Thymus (tissue), 11 donors: ENCODE results near the gene RETREG1. TPM values are rescaled to one million over a fixed set of nuclear protein-coding genes. Genes with fewer than 3 reads are reported as not detected.
"Not testable (repeated sequence)": the region's sequence is repeated elsewhere in the genome, so short reads cannot be mapped to it uniquely, and the experiment has no call there.

Source experiments
- DNase-seq, 9 donors: peaks; one replicate each; pipeline ENCODE4 v3.0.0-alpha.2; 2013; ENCODE audit warnings: low spot score in 9 of 9, low read depth in 6 of 9, missing footprints in 1 of 9
- H3K27ac ChIP-seq, 2 donors: one replicate each; pipeline ENCODE4 v1.5.1; 2013; ENCODE audit warnings: control low read depth in 1 of 2, low read depth in 1 of 2, low read length in 1 of 2, mild to moderate bottlenecking in 1 of 2, moderate library complexity in 1 of 2
- H3K27me3 ChIP-seq, 2 donors: one replicate each; pipeline ENCODE4 v1.5.1; 2013; ENCODE audit warnings: low read length in 1 of 2; ENCODE audit not compliant: control insufficient read depth in 2 of 2, insufficient read depth in 1 of 2
- H3K36me3 ChIP-seq, 2 donors: one replicate each; pipeline ENCODE4 v1.5.1; 2013; ENCODE audit warnings: low read length in 1 of 2, mild to moderate bottlenecking in 1 of 2, moderate library complexity in 1 of 2; ENCODE audit not compliant: control insufficient read depth in 2 of 2, insufficient read depth in 2 of 2
- H3K4me1 ChIP-seq, 2 donors: one replicate each; pipeline ENCODE4 v1.5.1; 2013; ENCODE audit warnings: low read length in 2 of 2; ENCODE audit not compliant: control insufficient read depth in 2 of 2, insufficient read depth in 2 of 2
- H3K4me3 ChIP-seq, 2 donors: one replicate each; pipeline ENCODE4 v1.5.1; 2013; ENCODE audit warnings: low read length in 2 of 2, control low read depth in 1 of 2, mild to moderate bottlenecking in 1 of 2
- H3K9me3 ChIP-seq, 2 donors: one replicate each; pipeline ENCODE4 v1.5.1; 2013; ENCODE audit warnings: low read length in 1 of 2, mild to moderate bottlenecking in 1 of 2; ENCODE audit not compliant: control insufficient read depth in 2 of 2, insufficient read depth in 1 of 2
- WGBS: extraction: QIAGEN DNeasy Blood & Tissue Kit; methylation state at CpG from one replicate; pipeline ENCODE4 v1.1.7; 2013; 5-methylcytosine and 5-hydroxymethylcytosine counted together
- polyA plus RNA-seq: library from polyadenylated mRNA; stranded (reverse); fragments of 200-250 nt; gene quantifications from one replicate; pipeline ENCODE4 v1.2.3, GENCODE V29; 2013
- total RNA-seq: library from RNA; stranded (reverse); fragments of 120-200 nt; gene quantifications from one replicate; pipeline ENCODE4 v1.2.4, GENCODE V29; 2013
- donor health status: healthy.

Gene RETREG1
- total and polyA plus RNA-seq, 2 donors: 34.1 to 37.7 TPM

DNA sequence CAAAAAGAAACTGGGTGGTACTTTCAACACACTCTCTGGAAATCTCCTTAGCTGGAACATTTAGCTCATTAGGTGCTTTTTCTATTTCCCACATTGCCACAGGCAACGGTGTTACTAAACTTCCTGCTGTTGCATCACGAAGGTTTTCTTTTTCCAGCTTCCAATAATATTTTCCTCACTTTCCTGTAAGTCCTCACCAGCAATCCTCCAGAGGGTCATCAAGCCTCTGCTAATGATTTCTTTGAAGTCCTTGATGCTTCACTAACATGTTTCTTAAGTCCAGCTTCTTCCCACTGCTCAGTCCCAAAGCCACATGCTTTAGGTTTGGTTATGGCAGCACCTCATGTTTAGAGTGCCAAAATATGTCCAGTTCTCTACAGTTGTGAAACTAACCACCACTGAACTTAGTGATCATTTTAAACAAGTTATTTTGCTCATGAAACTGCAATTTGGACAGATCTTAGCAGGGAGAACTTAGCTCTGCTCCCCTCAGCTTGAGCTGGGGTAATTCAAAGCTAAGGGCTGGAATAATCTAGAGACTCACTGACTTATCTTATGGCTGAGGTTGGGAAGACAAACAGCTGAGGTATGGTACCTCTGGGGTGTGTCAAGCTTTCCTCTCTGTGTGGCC lies 39.9 kb upstream of the RETREG1 start:
- no peaks in the 10 kb centered on the region for H3K27me3 ChIP-seq
- H3K36me3 ChIP-seq: no peaks in the 10 kb centered on the region
- 94% methylated on average over 2 of the region's 2 CpGs for WGBS
- no peak overlapping the region for H3K27ac ChIP-seq
- H3K9me3 ChIP-seq: no peaks in the 10 kb centered on the region
- DNase-seq: no peak
- H3K4me3 ChIP-seq: no peak overlapping the region
- H3K4me1 ChIP-seq: no peaks in the 10 kb centered on the region

DNA sequence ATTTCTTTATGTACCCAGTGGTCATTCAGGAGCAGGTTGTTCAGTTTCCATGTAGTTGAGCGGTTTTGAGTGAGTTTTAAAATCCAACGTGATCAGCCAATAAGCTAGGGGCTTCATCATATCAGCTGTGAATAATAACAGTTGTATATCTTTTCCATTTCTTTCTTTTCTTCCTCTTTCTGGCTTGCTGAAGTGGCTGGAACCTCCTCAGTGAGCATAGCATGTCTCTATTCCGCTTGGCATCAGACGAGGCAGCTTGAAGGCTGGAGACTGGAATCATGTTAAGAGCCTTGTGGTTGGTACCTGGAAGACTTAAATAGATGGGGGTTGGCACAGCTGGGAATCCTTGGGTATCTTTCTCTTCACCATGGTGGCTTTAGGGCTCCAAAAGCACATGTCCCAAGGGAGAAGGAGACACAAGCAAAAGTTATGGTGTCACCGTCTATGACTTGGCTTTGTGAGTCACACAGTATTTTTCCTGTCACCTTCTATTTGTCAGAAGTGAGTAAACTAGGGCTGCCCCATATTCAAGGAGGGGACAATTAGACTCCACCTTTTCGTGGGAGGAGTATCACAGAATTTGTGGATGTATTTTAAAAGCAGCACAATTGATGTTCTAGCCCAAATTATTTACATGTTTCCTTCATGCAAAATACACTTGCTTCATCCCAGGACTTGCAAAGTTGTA lies 38.0 kb upstream of the RETREG1 start:
- H3K4me1 ChIP-seq: no peaks in the 10 kb centered on the region
- H3K27ac ChIP-seq: no peak overlapping the region
- H3K36me3 ChIP-seq: no peaks in the 10 kb centered on the region
- no peaks in the 10 kb centered on the region for H3K9me3 ChIP-seq
- no peak for DNase-seq
- no peaks in the 10 kb centered on the region for H3K27me3 ChIP-seq
- 77% methylated on average over 6 of the region's 6 CpGs for WGBS
- no peak overlapping the region for H3K4me3 ChIP-seq

DNA sequence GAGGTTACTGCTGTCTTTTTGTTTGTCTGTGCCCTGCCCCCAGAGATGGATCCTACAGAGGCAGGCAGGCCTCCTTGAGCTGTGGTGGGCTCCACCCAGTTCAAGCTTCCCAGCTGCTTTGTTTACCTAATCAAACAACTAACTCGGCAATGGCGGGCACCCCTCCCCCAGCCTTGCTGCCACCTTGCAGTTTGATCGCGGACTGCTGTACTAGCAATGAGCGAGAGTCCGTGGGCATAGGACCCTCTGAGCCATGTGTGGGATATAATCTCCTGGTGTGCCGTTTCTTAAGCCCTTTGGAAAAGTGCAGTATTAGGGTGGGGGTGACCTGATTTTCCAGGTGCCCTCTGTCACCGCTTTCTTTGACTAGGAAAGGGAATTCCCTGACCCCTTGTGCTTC lies 31.9 kb upstream of the RETREG1 start:
- not testable (repeated sequence) for H3K27me3 ChIP-seq, DNase-seq, H3K9me3 ChIP-seq, H3K4me1 ChIP-seq, H3K4me3 ChIP-seq, H3K36me3 ChIP-seq, H3K27ac ChIP-seq
- 93% methylated on average over 8 of the region's 8 CpGs for WGBS

DNA sequence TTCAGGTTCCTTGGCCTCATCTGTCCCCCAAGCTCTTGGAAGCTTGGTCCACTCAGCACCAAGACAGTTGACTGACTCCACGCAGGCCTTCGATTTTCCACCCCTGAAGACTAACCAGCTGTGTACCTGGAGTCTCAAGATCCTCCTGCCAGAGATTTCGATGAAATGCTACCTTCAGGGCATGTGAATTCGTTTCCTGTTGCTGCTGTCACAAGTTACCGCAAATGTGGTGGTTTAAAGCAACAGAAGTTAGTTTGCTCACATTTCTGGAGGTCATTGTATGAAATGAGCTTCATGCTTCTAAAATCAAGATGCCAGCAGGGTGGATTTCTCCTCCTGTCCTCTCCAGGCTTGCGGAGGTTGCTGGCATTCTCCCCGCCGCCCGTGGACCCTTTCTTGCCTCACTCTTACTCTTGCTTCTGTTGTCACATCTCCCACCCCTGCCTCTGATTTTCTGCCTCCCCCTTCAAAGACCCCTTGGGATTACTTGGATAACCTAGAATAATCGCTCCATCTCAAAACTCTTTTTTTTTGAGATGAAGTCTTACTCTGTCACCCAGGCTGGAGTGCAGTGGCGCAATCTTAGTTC lies 27.6 kb upstream of the RETREG1 start:
- 93% methylated on average over 11 of the region's 11 CpGs for WGBS
- no peak overlapping the region for H3K27ac ChIP-seq
- no peaks in the 10 kb centered on the region for H3K27me3 ChIP-seq
- H3K4me3 ChIP-seq: no peak overlapping the region
- no peaks in the 10 kb centered on the region for H3K4me1 ChIP-seq
- H3K9me3 ChIP-seq: no peaks in the 10 kb centered on the region
- DNase-seq: no peak
- no peaks in the 10 kb centered on the region for H3K36me3 ChIP-seq

DNA sequence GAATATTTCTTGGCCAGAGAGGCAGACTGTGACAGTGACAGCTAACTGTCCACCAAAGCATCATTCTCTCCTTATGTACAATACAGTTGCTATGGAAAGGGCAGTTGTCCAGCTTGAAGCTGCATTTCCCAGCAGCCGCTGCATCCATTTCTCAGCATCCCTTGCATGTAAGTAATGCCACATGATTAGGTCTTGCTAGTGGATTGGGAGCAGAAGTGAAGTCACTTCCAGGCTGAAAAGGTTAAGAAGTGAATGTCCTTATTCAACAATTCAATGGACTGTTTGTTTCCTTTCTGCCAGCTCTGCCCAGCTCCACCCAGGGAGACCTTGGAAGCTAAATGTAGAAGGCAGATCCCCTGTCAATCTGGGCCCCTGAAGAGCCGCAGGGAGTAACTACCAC lies 26.1 kb upstream of the RETREG1 start:
- H3K36me3 ChIP-seq: no peaks in the 10 kb centered on the region
- no peak overlapping the region for H3K4me3 ChIP-seq
- no peaks in the 10 kb centered on the region for H3K4me1 ChIP-seq
- H3K27ac ChIP-seq: no peak overlapping the region
- H3K27me3 ChIP-seq: no peaks in the 10 kb centered on the region
- no peak for DNase-seq
- WGBS: 95% methylated on average over 2 of the region's 2 CpGs
- H3K9me3 ChIP-seq: no peaks in the 10 kb centered on the region

DNA sequence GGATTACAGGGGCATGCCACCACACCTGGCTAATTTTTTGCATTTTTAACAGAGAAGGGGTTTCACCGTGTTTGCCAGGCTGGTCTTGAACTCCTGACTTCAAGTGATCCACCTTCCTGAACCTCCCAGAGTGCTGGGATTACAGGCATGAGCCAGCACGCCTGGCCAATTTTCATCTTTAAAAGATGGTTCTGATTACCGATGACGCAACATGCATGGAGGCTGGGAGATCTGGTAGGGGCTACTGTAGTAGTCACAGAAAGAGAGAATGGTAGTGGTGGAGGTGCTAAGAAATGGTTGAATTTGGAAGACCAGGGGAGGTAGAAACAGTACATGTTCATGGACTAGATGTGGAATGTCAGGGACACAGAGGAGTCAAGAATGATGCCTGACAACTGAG lies 22.4 kb upstream of the RETREG1 start:
- Histone ChIP-seq H3K4me1 (no peaks in the 10 kb centered on the region), H3K4me3 (no peak overlapping the region), H3K9me3 (no peaks in the 10 kb centered on the region), H3K27ac (no peak overlapping the region), H3K36me3 (no peaks in the 10 kb centered on the region), H3K27me3 (no peaks in the 10 kb centered on the region)
- DNase-seq: no peak
- WGBS: 97% methylated on average over 4 of the region's 4 CpGs

DNA sequence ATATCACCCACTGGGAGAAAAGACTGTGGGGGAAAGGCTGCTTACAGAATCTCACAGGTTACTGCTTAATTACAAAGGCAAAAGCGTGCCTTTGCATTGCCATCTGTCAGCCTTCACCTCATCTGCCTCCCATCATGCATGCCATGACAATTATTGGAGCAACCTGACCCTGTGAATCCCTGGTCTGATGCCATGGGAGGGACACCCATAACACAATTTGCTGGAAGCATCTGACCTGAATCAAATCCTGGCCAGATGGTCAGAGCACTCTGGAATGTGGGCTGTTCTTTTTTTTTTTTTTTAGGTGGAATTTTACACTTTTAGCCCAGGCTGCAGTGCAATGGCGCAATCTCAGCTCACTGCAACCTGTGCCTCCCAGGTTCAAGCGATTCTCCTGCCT lies 11.6 kb upstream of the RETREG1 start:
- H3K27ac ChIP-seq: peak overlapping the region in 1 of 2 donors; percentile 65
- H3K4me1 ChIP-seq: peaks cover 19 to 26% of the 10 kb centered on the region in 2 donors

DNA sequence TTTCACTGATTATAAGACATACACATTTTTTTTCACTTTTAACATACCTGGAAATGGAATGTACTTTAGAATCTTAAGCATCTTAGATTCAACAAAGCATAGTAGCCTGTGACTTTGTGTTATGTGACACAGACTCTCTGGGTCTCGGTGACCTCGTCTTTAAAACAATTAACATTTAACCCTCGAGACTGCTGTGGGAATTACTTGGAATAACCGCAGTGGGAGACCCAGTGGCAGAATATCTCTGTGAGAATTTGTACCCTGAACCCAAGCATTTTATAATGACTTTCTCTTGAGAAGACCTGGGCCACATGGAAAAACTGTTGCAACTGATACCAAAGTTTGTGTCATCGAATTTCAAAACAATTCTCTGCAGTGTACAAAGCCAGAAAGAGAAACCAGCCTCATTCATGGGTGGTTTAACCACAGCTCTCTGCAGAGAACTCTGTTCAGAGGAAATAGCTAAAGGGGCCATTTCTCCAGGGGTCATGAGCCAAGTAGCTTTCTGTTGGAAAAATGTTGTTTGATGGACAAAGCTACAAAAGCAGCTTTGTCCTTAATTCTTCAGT lies 10.0 kb upstream of the RETREG1 start:
- no peaks in the 10 kb centered on the region for H3K36me3 ChIP-seq
- 72% methylated on average over 5 of the region's 5 CpGs for WGBS
- DNase-seq: peak in 6 of 9 donors; percentile 35 to 76 (median 42)
- H3K27me3 ChIP-seq: no peaks in the 10 kb centered on the region
- H3K4me3 ChIP-seq: no peak overlapping the region
- no peaks in the 10 kb centered on the region for H3K9me3 ChIP-seq
- H3K4me1 ChIP-seq: peaks cover 19 to 26% of the 10 kb centered on the region in 2 donors
- peak overlapping the region; percentile 74 to 86 for H3K27ac ChIP-seq

More for the DNA sequence above, 11.6 kb upstream of the RETREG1 start:
- no peaks in the 10 kb centered on the region for H3K36me3 ChIP-seq
- WGBS: 93% methylated on average over 3 of the region's 3 CpGs
- no peak for DNase-seq
- no peaks in the 10 kb centered on the region for H3K9me3 ChIP-seq
- no peak overlapping the region for H3K4me3 ChIP-seq
- H3K27me3 ChIP-seq: no peaks in the 10 kb centered on the region

DNA sequence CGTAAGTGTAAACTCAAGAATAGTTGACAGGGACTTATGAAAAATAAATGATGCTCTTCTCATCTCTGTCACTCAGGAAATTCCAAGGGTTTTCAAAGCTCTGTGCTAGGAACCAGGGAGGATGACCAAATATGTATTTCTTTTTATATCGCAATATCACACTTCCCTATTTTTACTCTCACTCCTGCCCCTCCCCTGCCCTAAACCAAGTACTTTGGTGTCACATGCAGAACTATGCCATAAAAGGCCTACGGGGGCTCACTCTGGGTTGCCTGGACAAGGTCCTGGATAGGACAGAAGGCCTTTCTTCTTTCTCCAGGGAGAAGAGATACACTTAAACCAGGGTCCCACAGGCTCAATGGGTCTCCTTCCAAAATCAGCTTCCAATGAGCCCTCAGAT lies 8.3 kb upstream of the RETREG1 start:
- Histone ChIP-seq H3K4me1 (peaks cover 18 to 26% of the 10 kb centered on the region in 2 donors), H3K4me3 (no peak overlapping the region), H3K36me3 (no peaks in the 10 kb centered on the region), H3K9me3 (no peaks in the 10 kb centered on the region), H3K27me3 (no peaks in the 10 kb centered on the region), H3K27ac (no peak overlapping the region)
- no peak for DNase-seq
- WGBS: 59% methylated on average over 3 of the region's 3 CpGs
